CD4-positive, alpha-beta memory T cell (primary cell): ENCODE measurements around the gene ARL14EPL. TPM values are rescaled to one million over a fixed set of nuclear protein-coding genes. Genes with fewer than 3 reads are reported as not detected.
A peak's percentile ranks its signal among the peaks of the same experiment; 100 is the strongest.

ENCODE experiments used
- CTCF ChIA-PET: fragments of 350-600 bp; sonication (Branson Sonifier 250); formaldehyde crosslinking; loops from one replicate; lab custom pipeline; 2021; ENCODE audit warnings: inconsistent platforms; ENCODE audit not compliant: partially characterized antibody; lab: Charles Lee
- POLR2A ChIA-PET: fragments of 350-600 bp; sonication (Branson Sonifier 250); formaldehyde crosslinking; loops from one replicate; lab custom pipeline; 2021; ENCODE audit not compliant: partially characterized antibody; lab: Charles Lee
- DNase-seq, 5 donors: peaks; one replicate each; pipeline versions ENCODE4 v3.0.0 to v3.0.0-alpha.2; 2020 to 2022; ENCODE audit warnings: mixed read lengths in 1 of 5
- H3K27ac ChIP-seq: one replicate; pipeline ENCODE4 v1.7.0; 2013; ENCODE audit warnings: low read depth, low read length
- H3K27me3 ChIP-seq: 2 replicates; pipeline ENCODE4 v1.7.0; 2013; ENCODE audit warnings: mild to moderate bottlenecking, low read length, moderate library complexity; ENCODE audit not compliant: insufficient read depth
- H3K36me3 ChIP-seq: 2 replicates; pipeline ENCODE4 v1.7.0; 2013; ENCODE audit warnings: mild to moderate bottlenecking, low read length, moderate library complexity; ENCODE audit not compliant: insufficient read depth
- H3K4me1 ChIP-seq: 2 replicates; pipeline ENCODE4 v1.7.0; 2013; ENCODE audit warnings: mild to moderate bottlenecking, low read length, moderate library complexity; ENCODE audit not compliant: insufficient read depth
- H3K4me3 ChIP-seq, 2 donors: one replicate each; pipeline ENCODE4 v1.7.0; 2013; ENCODE audit warnings: low read length in 2 of 2, mild to moderate bottlenecking in 1 of 2
- H3K9me3 ChIP-seq, 2 donors: one replicate each; pipeline ENCODE4 v1.7.0; 2013; ENCODE audit warnings: low read length in 2 of 2, control low read depth in 1 of 2; ENCODE audit not compliant: control insufficient read depth in 1 of 2
- H3K27ac Mint-ChIP-seq, 7 donors: one replicate each; pipeline ENCODE4 v1.8.0; 2020 to 2021; ENCODE audit warnings: mixed read lengths in 7 of 7, mild to moderate bottlenecking in 6 of 7, inconsistent platforms in 3 of 7, moderate library complexity in 3 of 7
- H3K27me3 Mint-ChIP-seq, 2 donors: one replicate each; pipeline ENCODE4 v1.8.0; 2020 to 2021; ENCODE audit warnings: mixed read lengths in 2 of 2
- H3K36me3 Mint-ChIP-seq, 2 donors: one replicate each; pipeline ENCODE4 v1.8.0; 2020 to 2021; ENCODE audit warnings: mixed read lengths in 2 of 2, inconsistent platforms in 1 of 2, mild to moderate bottlenecking in 1 of 2
- H3K4me1 Mint-ChIP-seq, 4 donors: one replicate each; pipeline ENCODE4 v1.8.0; 2020 to 2021; ENCODE audit warnings: mixed read lengths in 4 of 4, mild to moderate bottlenecking in 1 of 4
- H3K4me3 Mint-ChIP-seq, 8 donors: one replicate each; pipeline ENCODE4 v1.8.0; 2020 to 2021; ENCODE audit warnings: mixed read lengths in 8 of 8, mild to moderate bottlenecking in 7 of 8, moderate library complexity in 6 of 8, inconsistent platforms in 3 of 8
- H3K9me3 Mint-ChIP-seq, 8 donors: one replicate each; pipeline ENCODE4 v1.8.0; 2020 to 2021; ENCODE audit warnings: mixed read lengths in 8 of 8, mild to moderate bottlenecking in 5 of 8, inconsistent platforms in 3 of 8, moderate library complexity in 1 of 8
- intact Hi-C: fragments of 100-400 bp; cut with micrococcal nuclease; formaldehyde crosslinking; loops from one replicate; pipeline ENCODE4 v1.15.1; 2023
- polyA plus RNA-seq, 2 donors: library from polyadenylated mRNA; unstranded; fragments of 300-500 nt; fragmentation: Illumina TruSeq; gene quantifications; one replicate each; pipeline ENCODE4 v1.2.3, GENCODE V29; 2021
- total RNA-seq, 2 experiments: library from RNA; stranded (reverse); gene quantifications; one replicate each; pipeline ENCODE4 v1.2.3, GENCODE V29; 2021

ARL14EPL gene
- total and polyA plus RNA-seq, 4 experiments from 2014 or later: not detected

- Mint-ChIP-seq H3K4me3 (no peak overlapping the region), H3K4me1 (no peaks in the 10 kb centered on the region), H3K9me3 (no peaks in the 10 kb centered on the region), H3K36me3 (no peaks in the 10 kb centered on the region), H3K27me3 (peaks cover 12% of the 10 kb centered on the region in 2 donors), H3K27ac (no peak overlapping the region)
- ChIA-PET CTCF (no interaction called here), POLR2A (no interaction called here)
- Histone ChIP-seq H3K4me1 (no peaks in the 10 kb centered on the region), H3K27me3 (no peaks in the 10 kb centered on the region), H3K9me3 (no peaks in the 10 kb centered on the region), H3K4me3 (no peak overlapping the region), H3K36me3 (no peaks in the 10 kb centered on the region), H3K27ac (no peak overlapping the region)
- intact Hi-C loops: no loop called here
- DNase-seq: no peak
Measured at GRCh38 chr5:116046823-116047222, 14.6 kb downstream of the ARL14EPL start.

GRCh38 chr5:116058346-116058936, 26.2 kb downstream of the ARL14EPL start:
- Mint-ChIP-seq H3K4me1 (no peaks in the 10 kb centered on the region), H3K27me3 (peaks cover 5 to 14% of the 10 kb centered on the region in 2 donors), H3K4me3 (no peak overlapping the region), H3K27ac (no peak overlapping the region), H3K9me3 (peaks cover 0 to 7% (median 0%) of the 10 kb centered on the region in 8 donors), H3K36me3 (no peaks in the 10 kb centered on the region)
- Histone ChIP-seq H3K27ac (no peak overlapping the region), H3K9me3 (no peaks in the 10 kb centered on the region), H3K36me3 (no peaks in the 10 kb centered on the region), H3K4me3 (no peak overlapping the region), H3K4me1 (no peaks in the 10 kb centered on the region), H3K27me3 (no peaks in the 10 kb centered on the region)
- POLR2A ChIA-PET: no interaction called here
- CTCF ChIA-PET: interaction anchor here (0.5 to 1.4 kb wide), 2 partner anchors 11 to 408 kb away, joined by 3 to 9 read pairs; no protein-coding TSS in a partner anchor
- intact Hi-C loops: no loop called here
- DNase-seq: no peak

- no peak overlapping the region for H3K27ac Mint-ChIP-seq
- no peak for DNase-seq
- Histone ChIP-seq H3K4me3 (no peak overlapping the region), H3K4me1 (no peaks in the 10 kb centered on the region), H3K9me3 (no peaks in the 10 kb centered on the region), H3K27ac (no peak overlapping the region), H3K36me3 (no peaks in the 10 kb centered on the region), H3K27me3 (peaks cover 9% of the 10 kb centered on the region)
- no peak overlapping the region for H3K4me3 Mint-ChIP-seq
- H3K9me3 Mint-ChIP-seq: no peaks in the 10 kb centered on the region
- CTCF ChIA-PET: no interaction called here
- H3K36me3 Mint-ChIP-seq: no peaks in the 10 kb centered on the region
- H3K4me1 Mint-ChIP-seq: no peaks in the 10 kb centered on the region
- peaks cover 15 to 27% of the 10 kb centered on the region in 2 donors for H3K27me3 Mint-ChIP-seq
- intact Hi-C loops: no loop called here
- POLR2A ChIA-PET: no interaction called here
Measured at GRCh38 chr5:116062352-116062751, 30.1 kb downstream of the ARL14EPL start.

GRCh38 chr5:116063950-116064349, 31.7 kb downstream of the ARL14EPL start:
- Mint-ChIP-seq H3K36me3 (no peaks in the 10 kb centered on the region), H3K27ac (no peak overlapping the region), H3K4me1 (no peaks in the 10 kb centered on the region), H3K4me3 (no peak overlapping the region), H3K27me3 (peaks cover 13 to 20% of the 10 kb centered on the region in 2 donors), H3K9me3 (no peaks in the 10 kb centered on the region)
- intact Hi-C loops: no loop called here
- Histone ChIP-seq H3K4me3 (no peak overlapping the region), H3K4me1 (no peaks in the 10 kb centered on the region), H3K9me3 (no peaks in the 10 kb centered on the region), H3K27me3 (peaks cover 13% of the 10 kb centered on the region), H3K36me3 (no peaks in the 10 kb centered on the region), H3K27ac (no peak overlapping the region)
- DNase-seq: no peak
- ChIA-PET POLR2A (no interaction called here), CTCF (interaction anchor here (0.7 kb wide), 1 partner anchor 433 kb away, joined by 3 read pairs; no protein-coding TSS in a partner anchor)

- intact Hi-C loops: loop anchor here (1.0 to 5.0 kb wide), 3 partner anchors 231 to 759 kb away; no protein-coding TSS in a partner anchor
- CTCF ChIA-PET: interaction anchor here (0.7 to 3.0 kb wide), 16 partner anchors 8 to 760 kb away, joined by 3 to 26 read pairs (median 4); partner anchors contain the start of gene COMMD10
- Mint-ChIP-seq H3K4me1 (no peaks in the 10 kb centered on the region), H3K36me3 (no peaks in the 10 kb centered on the region), H3K27ac (no peak overlapping the region), H3K9me3 (no peaks in the 10 kb centered on the region), H3K27me3 (peaks cover 16 to 22% of the 10 kb centered on the region in 2 donors), H3K4me3 (no peak overlapping the region)
- Histone ChIP-seq H3K4me3 (no peak overlapping the region), H3K4me1 (no peaks in the 10 kb centered on the region), H3K9me3 (no peaks in the 10 kb centered on the region), H3K27me3 (peaks cover 13% of the 10 kb centered on the region), H3K27ac (no peak overlapping the region), H3K36me3 (no peaks in the 10 kb centered on the region)
- POLR2A ChIA-PET: no interaction called here
- peak in 4 of 5 donors; percentile 32 to 46 (median 34) for DNase-seq
Measured at GRCh38 chr5:116068028-116068632, 35.9 kb downstream of the ARL14EPL start.

GRCh38 chr5:116071211-116071610, 38.9 kb downstream of the ARL14EPL start:
- peaks cover 0 to under 1% (median 0%) of the 10 kb centered on the region in 8 donors for H3K9me3 Mint-ChIP-seq
- no peak overlapping the region for H3K4me3 Mint-ChIP-seq
- no peak for DNase-seq
- Histone ChIP-seq H3K27ac (no peak overlapping the region), H3K9me3 (no peaks in the 10 kb centered on the region), H3K4me3 (no peak overlapping the region), H3K27me3 (peaks cover 12% of the 10 kb centered on the region), H3K36me3 (no peaks in the 10 kb centered on the region), H3K4me1 (no peaks in the 10 kb centered on the region)
- no peaks in the 10 kb centered on the region for H3K36me3 Mint-ChIP-seq
- H3K27ac Mint-ChIP-seq: no peak overlapping the region
- H3K4me1 Mint-ChIP-seq: peaks cover 0 to under 1% (median 0%) of the 10 kb centered on the region in 4 donors
- POLR2A ChIA-PET: no interaction called here
- intact Hi-C loops: no loop called here
- peaks cover 13 to 21% of the 10 kb centered on the region in 2 donors for H3K27me3 Mint-ChIP-seq
- CTCF ChIA-PET: no interaction called here

- Mint-ChIP-seq H3K27ac (no peak overlapping the region), H3K27me3 (peaks cover 9 to 12% of the 10 kb centered on the region in 2 donors), H3K9me3 (peaks cover 0 to 2% (median 0%) of the 10 kb centered on the region in 8 donors), H3K4me3 (no peak overlapping the region), H3K36me3 (peaks cover 0 to 3% of the 10 kb centered on the region in 2 donors), H3K4me1 (peaks cover 0 to 1% (median 0%) of the 10 kb centered on the region in 4 donors)
- Histone ChIP-seq H3K4me3 (no peak overlapping the region), H3K27me3 (no peaks in the 10 kb centered on the region), H3K9me3 (no peaks in the 10 kb centered on the region), H3K4me1 (no peaks in the 10 kb centered on the region), H3K27ac (no peak overlapping the region), H3K36me3 (no peaks in the 10 kb centered on the region)
- intact Hi-C loops: no loop called here
- POLR2A ChIA-PET: no interaction called here
- no peak for DNase-seq
- CTCF ChIA-PET: interaction anchor here (1.6 kb wide), 1 partner anchor 441 kb away, joined by 3 read pairs; no protein-coding TSS in a partner anchor
Measured at GRCh38 chr5:116075191-116075831, 43.0 kb downstream of the ARL14EPL start.
